Measurements from ENCODE around the gene SPEF2.

Gene SPEF2

GRCh38 chr5:35778259-35778769 lies 160.7 kb downstream of the SPEF2 start:
- no peak for DNase-seq (ENCODE audit: low spot score)

GRCh38 chr5:35780236-35780635 lies 162.6 kb downstream of the SPEF2 start:
- DNase-seq (ENCODE audit: low spot score) = no peak

GRCh38 chr5:35781181-35781790 lies 163.6 kb downstream of the SPEF2 start:
- no peak for DNase-seq (ENCODE audit: low spot score)

- DNase-seq (ENCODE audit: low spot score) = no peak
Measured at GRCh38 chr5:35783551-35783950, 165.9 kb downstream of the SPEF2 start.

- DNase-seq (ENCODE audit: low spot score) = no peak
Measured at GRCh38 chr5:35785601-35786085, 168.0 kb downstream of the SPEF2 start.

- no peak for DNase-seq (ENCODE audit: low spot score)
Measured at GRCh38 chr5:35788724-35789123, 171.1 kb downstream of the SPEF2 start.

- DNase-seq (ENCODE audit: low spot score) = no peak
Measured at GRCh38 chr5:35789732-35790456, 172.2 kb downstream of the SPEF2 start.

- no peak for DNase-seq (ENCODE audit: low spot score)
Measured at GRCh38 chr5:35790457-35790822, 172.8 kb downstream of the SPEF2 start.

GRCh38 chr5:35794328-35794619 lies 176.6 kb downstream of the SPEF2 start:
- no peak for DNase-seq (ENCODE audit: low spot score)

- DNase-seq (ENCODE audit: low spot score) = no peak
Measured at GRCh38 chr5:35794684-35795375, 177.2 kb downstream of the SPEF2 start.

GRCh38 chr5:35799181-35799580 lies 181.5 kb downstream of the SPEF2 start:
- DNase-seq (ENCODE audit: low spot score) = no peak

GRCh38 chr5:35799753-35800152 lies 182.1 kb downstream of the SPEF2 start:
- no peak for DNase-seq (ENCODE audit: low spot score)

GRCh38 chr5:35803191-35803651 lies 185.6 kb downstream of the SPEF2 start:
- no peak for DNase-seq (ENCODE audit: low spot score)

- DNase-seq (ENCODE audit: low spot score) = no peak
Measured at GRCh38 chr5:35804201-35804653, 186.6 kb downstream of the SPEF2 start.

GRCh38 chr5:35804841-35805240 lies 187.2 kb downstream of the SPEF2 start:
- no peak for DNase-seq (ENCODE audit: low spot score)

- no peak for DNase-seq (ENCODE audit: low spot score)
Measured at GRCh38 chr5:35810601-35811000, 192.9 kb downstream of the SPEF2 start.

GRCh38 chr5:35811108-35811741 lies 193.6 kb downstream of the SPEF2 start:
- no peak for DNase-seq (ENCODE audit: low spot score)

GRCh38 chr5:35813521-35813920 lies 195.9 kb downstream of the SPEF2 start:
- no peak for DNase-seq (ENCODE audit: low spot score)

- DNase-seq (ENCODE audit: low spot score) = peak; percentile 30
Measured at GRCh38 chr5:35815089-35815936, 197.7 kb downstream of the SPEF2 start.

GRCh38 chr5:35816881-35817521 lies 199.3 kb downstream of the SPEF2 start:
- DNase-seq (ENCODE audit: low spot score) = no peak

- no peak for DNase-seq (ENCODE audit: low spot score)
Measured at GRCh38 chr5:35819026-35819425, 201.4 kb downstream of the SPEF2 start.

Data from SW480 (cell line).